K562 (cell line): ENCODE measurements around the gene SGMS1. TPM values are rescaled to one million over a fixed set of nuclear protein-coding genes. Genes with fewer than 3 reads are reported as not detected.

Experiments used
- ATF2 ChIP-seq: sonication (generic); formaldehyde crosslinking; IDR thresholded peaks from 2 replicates; pipeline ENCODE4 v1.8.1; 2022; ENCODE audit warnings: missing genetic modification reagents
- DNMT1 ChIP-seq: fragments of 450-650 bp; IDR thresholded peaks from 2 replicates; pipeline ENCODE4 v1.6.1; 2016; ENCODE audit warnings: antibody characterized with exemption, mild to moderate bottlenecking
- MLLT1 ChIP-seq, 2 experiments: fragments of 450-650 bp; IDR thresholded peaks; 2 replicates each; pipeline ENCODE4 v1.6.1; 2016
- NFE2 ChIP-seq: IDR thresholded peaks from 2 replicates; pipeline ENCODE4 v1.6.1; 2014; ENCODE audit warnings: antibody characterized with exemption, low read depth
- NR3C1 ChIP-seq: sonication (generic); formaldehyde crosslinking; IDR thresholded peaks from 2 replicates; pipeline ENCODE4 v1.8.1; 2022; ENCODE audit warnings: missing genetic modification reagents
- PRDM10 ChIP-seq: fragments of 450-650 bp; IDR thresholded peaks from 2 replicates; pipeline ENCODE4 v1.6.1; 2018; ENCODE audit not compliant: partially characterized antibody
- RREB1 ChIP-seq: fragments of 250-450 bp; sonication (Bioruptor Pico); IDR thresholded peaks from 2 replicates; pipeline ENCODE4 v1.4.0; 2020
- SMARCC2 ChIP-seq: fragments of 450-650 bp; IDR thresholded peaks from 2 replicates; pipeline ENCODE4 v1.6.1; 2017; ENCODE audit warnings: antibody characterized with exemption, moderate library complexity, mild to moderate bottlenecking, low read depth
- ZNF609 ChIP-seq: sonication (generic); formaldehyde crosslinking; IDR thresholded peaks from 2 replicates; pipeline ENCODE4 v1.8.1; 2023; ENCODE audit warnings: missing genetic modification reagents, mild to moderate bottlenecking, borderline replicate concordance
- polyA plus RNA-seq, 8 experiments: library from polyadenylated mRNA; depleted of rRNA in 4 of 8; stranded (reverse) in 5 of 8; unstranded in 3 of 8; fragments of >200 nt; fragmentation: Nextera tagmentation in 2 of 8; fragmentation: Illumina TruSeq in 1 of 8; extraction: Ambion mirVana in 2 of 8; extraction: Trizol in 1 of 8; gene quantifications; 2 replicates each; pipeline versions ENCODE4 v1.2.1 to v1.2.3, GENCODE V29; 2011 to 2014; ENCODE audit warnings: inconsistent platforms in 1 of 8, missing spikeins in 1 of 8
- total RNA-seq, 7 experiments: library from RNA; depleted of rRNA in 6 of 7; stranded (reverse); fragments of >200 nt in 6 of 7; fragmentation: Illumina TruSeq in 2 of 7; extraction: Trizol in 2 of 7; gene quantifications; 2 replicates each; pipeline versions ENCODE4 v1.2.1 to v1.2.3, GENCODE V29; 2011 to 2021; ENCODE audit warnings: low replicate concordance in 1 of 7

The SGMS1 gene
- total and polyA plus RNA-seq, 9 of the 15 experiments (the other 6 are each of a cell fraction or from before 2014, with no cell fraction given) = 22.6 to 232 (median 82.2) TPM

GRCh38 chr10:50332108-50332842 lies 291.5 kb downstream of the SGMS1 start (continued):
- TF ChIP-seq PRDM10 (no peak), NFE2 (peak; percentile 54), ATF2 (no peak), ZNF609 (CRISPR knock-in tag) (no peak), MLLT1 (IDR thresholded peaks at IDR 0.05) (no peak), RREB1 (no peak), DNMT1 (no peak), SMARCC2 (no peak), NR3C1 (CRISPR knock-in tag) (no peak)
